Measurements from ENCODE around the gene ACTN2.

ACTN2 gene

DNA sequence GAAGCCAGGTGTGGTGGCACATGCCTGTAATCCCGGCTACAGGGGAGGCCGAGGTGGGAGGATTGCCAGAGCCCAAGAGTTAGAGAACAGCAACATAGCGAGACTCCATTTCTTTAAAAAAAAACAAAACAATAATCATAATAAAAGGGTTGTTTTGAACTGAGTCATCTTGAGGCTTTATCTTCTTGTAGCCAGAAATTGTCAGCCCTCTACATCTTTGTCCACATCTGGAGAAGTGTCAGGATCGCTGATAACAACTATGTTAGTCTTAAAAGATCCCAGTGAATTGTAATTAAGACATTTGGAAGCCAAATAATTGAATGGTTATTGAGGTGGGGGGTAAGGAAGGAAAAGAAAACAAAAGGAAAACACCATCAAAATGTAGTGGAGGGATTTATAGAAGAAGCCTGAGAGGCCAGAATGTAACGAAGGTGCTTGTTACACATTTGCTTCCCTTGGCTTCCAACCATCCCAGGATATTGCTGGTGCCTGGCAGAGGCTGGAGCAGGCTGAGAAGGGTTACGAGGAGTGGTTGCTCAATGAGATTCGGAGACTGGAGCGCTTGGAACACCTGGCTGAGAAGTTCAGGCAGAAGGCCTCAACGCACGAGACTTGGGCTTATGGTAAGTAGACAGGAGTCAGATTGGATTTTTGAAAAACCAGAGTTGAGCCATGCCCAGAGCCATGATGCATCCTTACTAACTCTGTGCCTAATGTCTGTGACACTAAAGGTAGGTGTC, 56.3 kb downstream of the ACTN2 start:
- DNase-seq (ENCODE audit: low spot score), result no peak

GRCh38 chr1:236744533-236744932, 58.2 kb downstream of the ACTN2 start:
- no peak for DNase-seq (ENCODE audit: low spot score)

GRCh38 chr1:236746785-236747184, 60.5 kb downstream of the ACTN2 start:
- no peak for DNase-seq (ENCODE audit: low spot score)

- DNase-seq (ENCODE audit: low spot score), result no peak
Measured at GRCh38 chr1:236747311-236747985, 61.1 kb downstream of the ACTN2 start.

GRCh38 chr1:236748268-236748870, 62.1 kb downstream of the ACTN2 start:
- DNase-seq (ENCODE audit: low spot score), result no peak

- DNase-seq (ENCODE audit: low spot score), result no peak
Measured at GRCh38 chr1:236750928-236751327, 64.6 kb downstream of the ACTN2 start.

DNA sequence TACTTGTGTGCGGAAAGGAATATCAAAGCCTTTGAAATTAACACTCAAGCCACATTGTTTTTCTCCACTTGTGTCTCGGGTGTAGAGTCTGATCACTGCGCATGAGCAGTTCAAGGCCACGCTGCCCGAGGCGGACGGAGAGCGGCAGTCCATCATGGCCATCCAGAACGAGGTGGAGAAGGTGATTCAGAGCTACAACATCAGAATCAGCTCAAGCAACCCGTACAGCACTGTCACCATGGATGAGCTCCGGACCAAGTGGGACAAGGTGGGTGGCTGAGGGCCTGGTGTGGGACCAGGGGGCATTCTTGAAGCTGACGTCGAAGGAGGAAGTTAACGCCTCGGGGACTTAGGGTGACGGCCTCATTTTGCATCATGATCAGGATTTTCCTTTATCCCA, 65.1 kb downstream of the ACTN2 start:
- DNase-seq (ENCODE audit: low spot score), result no peak

DNA sequence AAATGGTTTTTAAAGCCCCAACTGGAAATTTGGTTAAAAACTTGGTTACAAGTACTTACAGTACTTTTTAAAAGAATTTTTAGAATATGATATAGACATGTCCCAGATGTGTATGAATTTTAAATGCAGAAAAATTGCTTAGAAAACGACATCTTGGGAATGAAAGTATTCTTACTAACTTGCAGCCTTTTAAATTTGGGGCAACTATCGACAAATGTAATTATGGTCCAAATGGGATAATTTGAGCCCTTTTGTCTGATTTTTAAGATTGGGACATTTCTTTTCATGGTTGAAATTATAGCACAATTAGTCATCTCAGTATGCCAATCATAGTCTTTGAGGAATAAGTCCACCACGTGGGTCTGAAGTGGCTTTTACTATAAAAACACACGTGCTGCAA, 65.6 kb downstream of the ACTN2 start:
- DNase-seq (ENCODE audit: low spot score), result no peak

DNA sequence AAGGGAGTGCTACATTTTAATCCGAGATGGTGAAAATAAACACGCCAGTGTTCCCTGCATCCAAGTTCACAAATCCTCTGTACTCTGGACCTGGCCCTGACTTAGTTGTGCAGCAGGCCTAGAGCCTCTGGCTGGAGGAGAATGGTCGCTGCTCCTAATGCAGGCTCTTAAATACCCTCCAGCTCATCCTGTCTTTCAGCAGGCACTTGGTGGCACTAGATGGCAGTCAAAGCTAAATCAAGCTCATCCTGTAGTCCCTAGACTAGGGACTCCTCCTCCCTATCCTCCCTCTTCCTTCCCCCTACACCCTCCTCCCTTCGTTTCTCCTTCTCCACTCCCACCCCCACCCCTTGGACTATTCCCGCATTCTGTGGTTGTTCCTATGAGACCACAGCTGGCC, 67.2 kb downstream of the ACTN2 start:
- DNase-seq (ENCODE audit: low spot score), result no peak

GRCh38 chr1:236753964-236754363, 67.7 kb downstream of the ACTN2 start:
- DNase-seq (ENCODE audit: low spot score), result no peak

DNA sequence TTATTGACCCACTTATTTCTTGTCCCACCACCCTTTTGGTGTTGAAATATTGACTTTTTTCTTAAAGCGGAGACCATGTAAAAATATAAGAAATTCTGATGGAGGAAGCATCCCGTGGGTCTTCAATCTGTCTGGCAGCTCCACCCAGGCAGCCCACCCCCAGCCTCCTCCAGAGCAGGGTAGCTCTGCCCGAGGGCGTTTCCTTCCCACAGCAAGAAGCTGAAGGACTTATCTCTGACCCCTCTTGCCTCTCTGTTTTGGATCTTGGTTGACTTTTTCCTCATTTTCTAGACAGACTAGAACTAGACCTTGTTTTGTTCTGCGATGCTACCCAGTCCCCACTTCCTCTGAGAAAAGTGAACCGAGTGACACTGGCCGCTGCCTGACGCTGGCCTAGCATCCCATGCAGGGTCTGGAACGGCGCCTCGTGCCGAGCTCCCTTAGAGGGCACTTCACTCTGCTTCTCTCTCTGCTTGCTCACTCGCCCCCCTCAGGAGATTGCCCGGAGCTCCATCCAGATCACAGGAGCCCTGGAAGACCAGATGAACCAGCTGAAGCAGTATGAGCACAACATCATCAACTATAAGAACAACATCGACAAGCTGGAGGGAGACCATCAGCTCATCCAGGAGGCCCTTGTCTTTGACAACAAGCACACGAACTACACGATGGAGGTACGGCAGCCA, 68.4 kb downstream of the ACTN2 start:
- no peak for DNase-seq (ENCODE audit: low spot score)

DNA sequence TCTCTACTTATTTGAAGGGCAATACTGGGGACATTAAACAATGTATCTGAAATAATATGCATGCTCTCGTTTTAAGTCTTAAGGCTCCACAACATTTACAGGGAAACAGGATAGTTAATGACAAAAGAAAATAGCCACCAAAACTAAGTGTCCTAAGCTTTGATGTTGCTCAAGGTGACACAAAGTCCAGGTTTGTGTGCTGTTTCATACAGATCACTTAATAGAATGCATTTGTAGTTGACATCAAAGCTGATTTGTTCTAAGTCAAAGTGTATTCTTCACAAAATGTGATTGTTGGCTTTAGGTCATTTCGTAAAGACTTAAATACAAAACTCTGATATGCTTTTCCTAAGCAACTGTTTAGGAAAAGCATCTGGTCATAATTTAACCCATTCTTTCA, 71.3 kb downstream of the ACTN2 start:
- no peak for DNase-seq (ENCODE audit: low spot score)

DNA sequence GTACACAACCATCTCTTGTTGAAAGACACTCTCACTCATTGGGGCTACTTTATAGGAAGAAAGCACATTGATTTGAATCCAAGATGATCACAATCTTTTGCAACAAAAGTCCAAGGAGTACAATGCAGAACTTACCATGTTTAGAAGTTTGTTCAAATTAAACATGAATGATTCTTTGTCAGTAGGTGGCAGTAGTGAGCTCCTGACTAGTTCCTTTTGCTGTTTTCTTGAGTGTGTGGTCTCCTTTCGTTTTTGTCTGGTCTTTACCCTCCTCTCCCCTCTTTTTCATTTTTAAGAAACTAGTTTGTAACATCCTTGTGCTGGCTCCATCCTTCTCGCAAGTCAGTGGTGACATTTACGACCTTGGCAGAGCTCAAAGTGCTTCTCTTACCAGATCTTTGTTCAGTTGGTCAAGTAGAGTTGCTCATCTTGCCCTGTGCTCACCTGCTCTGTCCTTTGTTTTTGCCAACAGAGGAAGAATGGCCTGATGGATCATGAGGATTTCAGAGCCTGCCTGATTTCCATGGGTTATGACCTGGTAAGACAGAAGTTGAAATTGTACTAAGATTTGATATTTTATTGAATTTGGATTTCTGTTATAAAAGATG, 73.1 kb downstream of the ACTN2 start:
- DNase-seq (ENCODE audit: low spot score), result no peak

DNA sequence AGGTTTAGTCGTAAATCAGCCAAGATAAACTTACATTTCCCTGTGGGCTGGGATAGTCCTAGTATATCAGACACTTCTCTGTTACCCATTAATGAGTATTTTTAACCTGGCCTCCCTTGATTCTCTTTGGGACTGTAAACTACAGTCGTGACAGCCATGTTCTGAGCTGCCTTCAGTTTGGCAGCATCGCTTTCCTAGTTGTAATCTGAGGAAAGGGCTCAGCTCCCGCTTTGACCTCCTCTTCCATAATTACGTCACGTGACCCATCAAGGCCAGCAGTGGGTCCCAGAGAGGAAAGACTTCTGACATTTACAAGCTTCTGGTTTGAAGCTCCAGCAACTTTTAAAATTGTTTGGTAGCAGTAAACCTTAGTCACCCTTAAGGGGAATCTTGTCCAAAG, 74.2 kb downstream of the ACTN2 start:
- DNase-seq (ENCODE audit: low spot score), result no peak

GRCh38 chr1:236760986-236761385, 74.7 kb downstream of the ACTN2 start:
- DNase-seq (ENCODE audit: low spot score), result no peak

DNA sequence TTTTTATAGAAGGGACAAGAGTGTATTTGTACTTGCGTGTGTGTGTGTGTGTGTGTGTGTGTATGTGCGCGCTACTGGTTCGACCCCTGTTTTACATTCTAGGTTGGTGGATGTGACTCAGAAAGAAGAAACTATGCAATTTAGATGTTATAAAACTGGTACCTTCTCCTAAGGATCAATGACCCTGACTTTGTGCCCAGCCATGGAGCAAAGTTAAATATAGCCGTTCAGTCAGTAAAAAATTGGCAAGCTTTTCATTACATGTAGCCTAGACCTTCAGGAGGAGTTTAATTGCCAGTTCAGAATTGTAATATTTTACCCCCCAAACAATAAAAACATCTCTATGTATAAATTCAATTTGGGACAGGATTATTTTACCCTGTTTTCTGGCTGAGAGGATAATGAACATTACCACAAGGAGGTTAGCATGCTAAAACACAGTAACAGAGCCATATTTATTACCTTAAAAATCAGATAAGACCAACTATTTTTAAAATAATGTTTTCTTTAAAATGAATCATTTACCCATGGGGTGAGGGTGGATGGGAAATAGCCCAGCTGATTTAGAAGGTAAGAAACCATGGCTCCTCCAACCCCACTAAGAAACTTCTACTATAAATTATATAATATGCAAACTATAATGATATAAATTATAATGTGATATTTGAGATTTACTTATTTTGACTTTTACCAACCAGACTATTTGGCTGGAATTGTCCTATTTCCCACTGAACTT, 75.3 kb downstream of the ACTN2 start:
- no peak for DNase-seq (ENCODE audit: low spot score)

- DNase-seq (ENCODE audit: low spot score), result no peak
Measured at GRCh38 chr1:236762410-236762809, 76.1 kb downstream of the ACTN2 start.

DNA sequence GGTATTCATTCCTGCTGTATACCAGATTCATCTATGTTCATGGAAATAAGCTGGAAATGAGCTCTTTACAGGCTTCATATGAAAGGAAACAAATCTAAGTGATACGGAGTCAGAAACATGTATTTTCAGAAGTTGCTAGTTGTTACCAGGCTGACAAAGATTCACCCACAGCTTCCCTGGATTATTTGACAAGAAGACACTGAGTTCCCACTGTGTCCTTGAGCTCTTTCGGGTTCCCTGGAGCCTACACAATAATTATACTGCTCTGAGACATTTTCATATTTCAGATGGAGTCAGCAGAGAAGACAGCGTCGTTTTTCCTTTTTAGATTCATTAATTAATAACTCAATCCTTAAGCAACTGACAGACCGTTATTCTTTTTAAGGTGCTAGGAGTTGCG, 79.5 kb downstream of the ACTN2 start:
- no peak for DNase-seq (ENCODE audit: low spot score)

GRCh38 chr1:236766506-236766905, 80.2 kb downstream of the ACTN2 start:
- DNase-seq (ENCODE audit: low spot score), result no peak

- no peak for DNase-seq (ENCODE audit: low spot score)
Measured at GRCh38 chr1:236767276-236767675, 81.0 kb downstream of the ACTN2 start.

- no peak for DNase-seq (ENCODE audit: low spot score)
Measured at GRCh38 chr1:236768601-236769000, 82.3 kb downstream of the ACTN2 start.

- DNase-seq (ENCODE audit: low spot score), result no peak
Measured at GRCh38 chr1:236773919-236774318, 87.6 kb downstream of the ACTN2 start.

Measured in left forelimb (tissue), 1 donor.